ENCODE results near the gene GPC5.

Gene GPC5

GRCh38 chr13:92804926-92805325 lies 1406.5 kb downstream of the GPC5 start:
- H3K27ac ChIP-seq, result no peak overlapping the region

GRCh38 chr13:92805766-92806165 lies 1407.3 kb downstream of the GPC5 start:
- TF ChIP-seq CTCF (conservative IDR thresholded peaks at IDR 0.05), result no peak
- H3K27ac ChIP-seq, result no peak overlapping the region

More at GRCh38 chr13:92804926-92805325, 1406.5 kb downstream of the GPC5 start:
- TF ChIP-seq CTCF (conservative IDR thresholded peaks at IDR 0.05), result no peak

GRCh38 chr13:92806215-92806614 lies 1407.8 kb downstream of the GPC5 start:
- TF ChIP-seq CTCF (conservative IDR thresholded peaks at IDR 0.05), result no peak

GRCh38 chr13:92807353-92807752 lies 1408.9 kb downstream of the GPC5 start:
- no peak for TF ChIP-seq CTCF (conservative IDR thresholded peaks at IDR 0.05)
- no peak overlapping the region for H3K27ac ChIP-seq

More at GRCh38 chr13:92806215-92806614, 1407.8 kb downstream of the GPC5 start:
- no peak overlapping the region for H3K27ac ChIP-seq

- no peak for TF ChIP-seq CTCF (conservative IDR thresholded peaks at IDR 0.05)
Observed at GRCh38 chr13:92807966-92808365, 1409.5 kb downstream of the GPC5 start.

GRCh38 chr13:92821324-92821723 lies 1422.9 kb downstream of the GPC5 start:
- TF ChIP-seq CTCF (conservative IDR thresholded peaks at IDR 0.05), result no peak
- no peak overlapping the region for H3K27ac ChIP-seq

More at GRCh38 chr13:92807966-92808365, 1409.5 kb downstream of the GPC5 start:
- H3K27ac ChIP-seq, result no peak overlapping the region

GRCh38 chr13:92823059-92823458 lies 1424.6 kb downstream of the GPC5 start:
- TF ChIP-seq CTCF (conservative IDR thresholded peaks at IDR 0.05), result no peak
- H3K27ac ChIP-seq, result no peak overlapping the region
